C4-2B (cell line): ENCODE data around the gene FOXD2.

Experiments used
- CTCF ChIP-seq: fragments of 450-650 bp; conservative IDR thresholded peaks from 2 replicates; pipeline ENCODE4 v1.5.1; 2017; ENCODE audit warnings: mild to moderate bottlenecking
- ZFX ChIP-seq: fragments of 450-650 bp; IDR thresholded peaks from 2 replicates; pipeline ENCODE4 v1.6.1; 2017

- TF ChIP-seq CTCF (no peak), ZFX (no peak)
Measured at GRCh38 chr1:47469390-47469759, 31.5 kb downstream of the FOXD2 start.
